ENCODE results near the gene KCNV2.

- TF ChIP-seq CTCF (conservative IDR thresholded peaks at IDR 0.05 in 1 of 2, IDR thresholded peaks at IDR 0.05 in 1 of 2; ENCODE audit: low read depth in 1 of 2, low read length in 2 of 2) (no peak), EZH2 (IDR thresholded peaks at IDR 0.05; ENCODE audit: low read length, missing control alignments) (no peak)
Observed at GRCh38 chr9:2704504-2704903, 12.8 kb upstream of the KCNV2 start.
